ENCODE results near the gene ZC3H11A. TPM values are rescaled to one million over a fixed set of nuclear protein-coding genes. Genes with fewer than 3 reads are reported as not detected.
"Not testable (repeated sequence)": the region's sequence is repeated elsewhere in the genome, so short reads cannot be mapped to it uniquely, and the experiment has no call there.

The ZC3H11A gene
- total and polyA plus RNA-seq, 3 donors from 2014 or later: 84.5 to 133 (median 128) TPM

- Histone ChIP-seq H3K36me3 (ENCODE audit: low read depth, missing control alignments) (no peaks in the 10 kb centered on the region), H3K4me3 (no peak overlapping the region)
- intact Hi-C loops (cut with DNase I; ENCODE audit: low total_unique reads): no loop called here
Observed at GRCh38 chr1:203818399-203818798, 23.0 kb downstream of the ZC3H11A start.

DNA sequence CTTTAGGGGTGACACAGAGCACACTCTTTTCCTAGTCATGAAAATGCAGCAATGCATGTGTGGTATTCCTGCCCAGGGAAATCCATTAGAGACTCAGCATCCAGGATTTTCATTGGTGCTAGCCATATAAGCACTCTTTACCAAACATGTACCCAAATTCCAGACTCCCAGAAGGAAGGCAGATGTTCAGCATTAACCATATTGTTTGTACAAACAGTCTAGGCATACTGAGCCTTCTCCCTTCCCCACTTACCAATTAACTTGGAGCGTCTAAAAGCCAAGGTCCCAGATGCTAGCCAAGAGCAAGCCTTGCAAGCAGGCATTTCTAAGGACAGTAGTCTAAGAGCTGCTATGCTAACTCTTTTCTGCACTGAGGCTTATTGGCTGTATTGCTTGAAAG is 27.9 kb downstream of the ZC3H11A start:
- Histone ChIP-seq H3K36me3 (ENCODE audit: low read depth, missing control alignments) (no peaks in the 10 kb centered on the region), H3K27me3 (no peaks in the 10 kb centered on the region), H3K4me1 (no peaks in the 10 kb centered on the region), H3K4me3 (no peak overlapping the region), H3K27ac (no peak overlapping the region), H3K9me3 (no peaks in the 10 kb centered on the region)
- WGBS, 2 donors: 59 to 75% methylated on average over 1 of the region's 1 CpG
- intact Hi-C loops (cut with DNase I; ENCODE audit: low total_unique reads): no loop called here
- no peak for DNase-seq
- TF ChIP-seq POLR2A (IDR thresholded peaks at IDR 0.05): no peak
- TF ChIP-seq, protein P1, sequence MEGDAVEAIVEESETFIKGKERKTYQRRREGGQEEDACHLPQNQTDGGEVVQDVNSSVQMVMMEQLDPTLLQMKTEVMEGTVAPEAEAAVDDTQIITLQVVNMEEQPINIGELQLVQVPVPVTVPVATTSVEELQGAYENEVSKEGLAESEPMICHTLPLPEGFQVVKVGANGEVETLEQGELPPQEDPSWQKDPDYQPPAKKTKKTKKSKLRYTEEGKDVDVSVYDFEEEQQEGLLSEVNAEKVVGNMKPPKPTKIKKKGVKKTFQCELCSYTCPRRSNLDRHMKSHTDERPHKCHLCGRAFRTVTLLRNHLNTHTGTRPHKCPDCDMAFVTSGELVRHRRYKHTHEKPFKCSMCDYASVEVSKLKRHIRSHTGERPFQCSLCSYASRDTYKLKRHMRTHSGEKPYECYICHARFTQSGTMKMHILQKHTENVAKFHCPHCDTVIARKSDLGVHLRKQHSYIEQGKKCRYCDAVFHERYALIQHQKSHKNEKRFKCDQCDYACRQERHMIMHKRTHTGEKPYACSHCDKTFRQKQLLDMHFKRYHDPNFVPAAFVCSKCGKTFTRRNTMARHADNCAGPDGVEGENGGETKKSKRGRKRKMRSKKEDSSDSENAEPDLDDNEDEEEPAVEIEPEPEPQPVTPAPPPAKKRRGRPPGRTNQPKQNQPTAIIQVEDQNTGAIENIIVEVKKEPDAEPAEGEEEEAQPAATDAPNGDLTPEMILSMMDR (IDR thresholded peaks at IDR 0.05): no peak

More at GRCh38 chr1:203818399-203818798, 23.0 kb downstream of the ZC3H11A start:
- Histone ChIP-seq H3K27me3 (no peaks in the 10 kb centered on the region), H3K9me3 (no peaks in the 10 kb centered on the region), H3K4me1 (no peaks in the 10 kb centered on the region), H3K27ac (no peak overlapping the region)
- TF ChIP-seq POLR2A (IDR thresholded peaks at IDR 0.05): no peak
- TF ChIP-seq, protein P1 (IDR thresholded peaks at IDR 0.05): no peak
- 94 to 95% methylated on average over 6 of the region's 6 CpGs for WGBS, 2 donors
- no peak for DNase-seq

- intact Hi-C loops (cut with DNase I; ENCODE audit: low total_unique reads): no loop called here
- Histone ChIP-seq H3K27me3 (no peaks in the 10 kb centered on the region), H3K4me3 (no peak overlapping the region), H3K4me1 (no peaks in the 10 kb centered on the region), H3K36me3 (ENCODE audit: low read depth, missing control alignments) (no peaks in the 10 kb centered on the region), H3K9me3 (no peaks in the 10 kb centered on the region), H3K27ac (no peak overlapping the region)
- no peak for DNase-seq
- 85 to 91% methylated on average over 2 of the region's 2 CpGs for WGBS, 2 donors
- TF ChIP-seq, protein P1 (IDR thresholded peaks at IDR 0.05): no peak
- TF ChIP-seq POLR2A (IDR thresholded peaks at IDR 0.05): no peak
Observed at GRCh38 chr1:203826175-203826574, 30.8 kb downstream of the ZC3H11A start.

GRCh38 chr1:203828002-203828401 is 32.6 kb downstream of the ZC3H11A start:
- H3K4me1 ChIP-seq: no peaks in the 10 kb centered on the region
- H3K36me3 ChIP-seq (ENCODE audit: low read depth, missing control alignments): no peaks in the 10 kb centered on the region
- TF ChIP-seq POLR2A (IDR thresholded peaks at IDR 0.05): no peak
- TF ChIP-seq, protein P1 (IDR thresholded peaks at IDR 0.05): no peak
- no peaks in the 10 kb centered on the region for H3K9me3 ChIP-seq
- intact Hi-C loops (cut with DNase I; ENCODE audit: low total_unique reads): no loop called here
- no peak overlapping the region for H3K27ac ChIP-seq
- no peaks in the 10 kb centered on the region for H3K27me3 ChIP-seq
- WGBS, 2 donors: 85 to 89% methylated on average over 5 of the region's 5 CpGs
- DNase-seq: no peak
- no peak overlapping the region for H3K4me3 ChIP-seq

DNA sequence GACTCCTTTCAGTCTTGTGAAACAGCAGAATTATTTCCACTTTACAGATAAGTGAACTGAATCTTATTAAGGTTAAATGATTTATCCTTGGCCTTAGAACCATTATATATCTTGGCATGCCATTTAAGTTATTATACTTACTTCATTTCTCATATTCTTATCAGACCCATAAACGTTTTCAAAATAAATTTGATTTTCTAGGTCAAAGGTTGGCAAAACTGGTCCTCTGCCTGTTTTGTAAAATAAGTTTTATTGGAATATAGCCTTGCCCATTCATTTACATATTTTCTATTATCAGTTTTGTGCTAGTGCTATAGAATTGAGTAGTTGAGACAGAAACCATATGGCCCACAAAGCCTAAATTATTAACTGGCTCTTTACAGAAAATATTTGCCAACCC is 33.1 kb downstream of the ZC3H11A start:
- Histone ChIP-seq H3K36me3 (ENCODE audit: low read depth, missing control alignments) (no peaks in the 10 kb centered on the region), H3K27me3 (no peaks in the 10 kb centered on the region), H3K27ac (no peak overlapping the region), H3K4me3 (no peak overlapping the region), H3K9me3 (no peaks in the 10 kb centered on the region), H3K4me1 (no peaks in the 10 kb centered on the region)
- no peak for DNase-seq
- intact Hi-C loops (cut with DNase I; ENCODE audit: low total_unique reads): no loop called here
- no peak for TF ChIP-seq POLR2A (IDR thresholded peaks at IDR 0.05)
- TF ChIP-seq, protein P1 (IDR thresholded peaks at IDR 0.05): no peak
- WGBS, 2 donors: 18 to 38% methylated on average over 1 of the region's 1 CpG

DNA sequence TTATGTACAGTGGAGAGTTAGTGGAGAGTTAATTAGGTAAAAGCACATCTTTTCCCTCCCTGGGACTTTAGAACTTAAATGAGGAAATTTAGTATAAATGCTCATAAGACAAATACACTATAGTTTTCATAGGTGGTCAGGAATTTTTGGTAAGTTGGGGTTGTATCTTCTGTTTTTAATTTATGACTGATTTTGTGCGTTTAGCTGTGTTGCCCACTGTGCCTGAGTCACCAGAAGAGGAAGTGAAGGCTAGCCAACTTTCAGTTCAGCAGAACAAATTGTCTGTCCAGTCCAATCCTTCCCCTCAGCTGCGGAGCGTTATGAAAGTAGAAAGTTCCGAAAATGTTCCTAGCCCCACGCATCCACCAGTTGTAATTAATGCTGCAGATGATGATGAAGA is 33.8 kb downstream of the ZC3H11A start:
- intact Hi-C loops (cut with DNase I; ENCODE audit: low total_unique reads); H3K36me3 ChIP-seq (ENCODE audit: low read depth, missing control alignments); H3K4me1 ChIP-seq; DNase-seq; H3K27ac ChIP-seq; H3K4me3 ChIP-seq; H3K27me3 ChIP-seq; H3K9me3 ChIP-seq: not testable (repeated sequence)
- 76 to 88% methylated on average over 5 of the region's 5 CpGs for WGBS, 2 donors
